ENCODE data around the gene CRYGN.

CRYGN gene

DNA sequence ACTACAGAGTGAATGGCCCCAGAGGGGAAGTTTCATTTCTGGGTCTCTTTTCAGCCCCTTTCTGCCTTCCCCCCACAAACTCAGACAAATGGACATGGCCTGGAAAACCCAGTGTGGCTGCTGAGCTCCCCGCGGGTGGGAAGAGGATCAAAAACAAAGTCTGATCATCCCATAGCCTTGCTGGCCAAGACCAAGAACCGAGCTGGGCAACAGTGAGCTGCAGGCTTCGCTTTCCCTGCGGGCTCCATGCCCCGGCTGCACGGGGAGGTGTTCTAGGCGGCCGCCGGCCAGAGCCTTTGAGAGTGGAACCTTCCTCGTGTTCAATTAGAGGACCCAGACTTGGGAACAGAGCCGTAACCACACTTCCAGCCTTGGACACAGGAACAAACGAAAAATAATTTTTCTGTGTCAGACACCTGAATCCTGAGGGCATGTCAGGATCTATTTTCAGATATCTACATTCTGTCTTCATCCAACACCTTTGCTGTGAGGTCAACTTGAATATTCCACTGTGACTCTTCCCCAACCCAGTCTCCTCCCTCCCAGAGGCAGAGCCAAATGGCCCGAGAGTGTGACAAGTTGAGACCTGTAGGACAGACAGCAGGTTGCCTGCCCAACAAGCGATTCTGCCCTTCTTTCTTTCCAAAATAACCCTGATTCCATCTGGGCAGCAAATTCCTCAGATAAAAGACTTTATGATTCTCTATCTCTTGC, 56.1 kb downstream of the CRYGN start:
- no peak for DNase-seq (ENCODE audit: low read depth)
- TF ChIP-seq CTCF (conservative IDR thresholded peaks at IDR 0.05; ENCODE audit: control insufficient read depth, insufficient read depth, low read depth, low read length) = no peak
- H3K4me3 ChIP-seq (ENCODE audit: control insufficient read depth, low read depth, low read length) = no peak overlapping the region

GRCh38 chr7:151382079-151382885, 57.7 kb downstream of the CRYGN start:
- no peak for DNase-seq (ENCODE audit: low read depth)
- no peak overlapping the region for H3K4me3 ChIP-seq (ENCODE audit: control insufficient read depth, low read depth, low read length)
- no peak for TF ChIP-seq CTCF (conservative IDR thresholded peaks at IDR 0.05; ENCODE audit: control insufficient read depth, insufficient read depth, low read depth, low read length)

GRCh38 chr7:151381348-151382078, 58.4 kb downstream of the CRYGN start:
- H3K4me3 ChIP-seq (ENCODE audit: control insufficient read depth, low read depth, low read length) = no peak overlapping the region
- no peak for DNase-seq (ENCODE audit: low read depth)
- no peak for TF ChIP-seq CTCF (conservative IDR thresholded peaks at IDR 0.05; ENCODE audit: control insufficient read depth, insufficient read depth, low read depth, low read length)

- no peak for TF ChIP-seq CTCF (conservative IDR thresholded peaks at IDR 0.05; ENCODE audit: control insufficient read depth, insufficient read depth, low read depth, low read length)
- H3K4me3 ChIP-seq (ENCODE audit: control insufficient read depth, low read depth, low read length) = no peak overlapping the region
- DNase-seq (ENCODE audit: low read depth) = no peak
Observed at GRCh38 chr7:151381098-151381347, 58.9 kb downstream of the CRYGN start.

GRCh38 chr7:151380199-151381097, 59.5 kb downstream of the CRYGN start:
- no peak for DNase-seq (ENCODE audit: low read depth)
- no peak overlapping the region for H3K4me3 ChIP-seq (ENCODE audit: control insufficient read depth, low read depth, low read length)
- TF ChIP-seq CTCF (conservative IDR thresholded peaks at IDR 0.05; ENCODE audit: control insufficient read depth, insufficient read depth, low read depth, low read length) = no peak

DNA sequence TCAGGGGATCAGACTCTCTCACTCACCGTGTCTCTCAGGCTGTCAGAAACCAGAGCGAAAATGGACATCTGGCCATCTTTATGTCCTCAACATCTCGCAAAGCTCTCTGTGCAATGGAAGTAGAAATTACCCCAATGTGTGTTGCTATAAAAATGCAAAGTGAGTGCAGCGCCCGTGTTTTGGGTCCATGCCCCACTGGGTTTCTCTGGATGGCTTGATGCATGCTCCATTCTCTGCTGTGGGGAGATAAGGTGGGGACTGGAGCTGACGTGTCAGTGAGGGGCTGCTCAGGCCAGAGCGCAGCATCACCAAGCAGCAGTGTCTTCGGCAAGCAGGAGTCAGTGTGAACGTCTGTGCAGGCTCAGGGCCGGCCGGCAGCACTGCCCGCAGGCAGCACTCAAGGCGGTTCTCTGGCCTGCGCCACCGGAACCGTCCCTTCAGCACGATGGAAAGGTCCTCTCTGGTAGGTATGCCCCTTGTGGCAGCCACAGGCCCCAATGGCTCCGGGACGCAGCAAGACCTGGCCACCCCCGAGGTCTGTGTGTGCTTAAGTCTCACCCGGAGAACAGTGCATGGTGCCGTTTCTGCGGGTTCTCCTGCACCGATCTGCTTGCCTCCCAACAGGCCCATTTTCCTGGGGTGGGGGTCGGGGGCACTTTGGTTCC, 60.3 kb downstream of the CRYGN start:
- TF ChIP-seq CTCF (conservative IDR thresholded peaks at IDR 0.05; ENCODE audit: control insufficient read depth, insufficient read depth, low read depth, low read length) = no peak
- no peak overlapping the region for H3K4me3 ChIP-seq (ENCODE audit: control insufficient read depth, low read depth, low read length)
- no peak for DNase-seq (ENCODE audit: low read depth)
